Measurements from ENCODE around the gene SPATA21. TPM values are rescaled to one million over a fixed set of nuclear protein-coding genes. Genes with fewer than 3 reads are reported as not detected.
"Not testable (repeated sequence)": the region's sequence is repeated elsewhere in the genome, so short reads cannot be mapped to it uniquely, and the experiment has no call there.

Gene SPATA21
- polyA plus RNA-seq, 12 donors: 0.09 to 0.27 (median 0.27) TPM; not detected in 9

DNA sequence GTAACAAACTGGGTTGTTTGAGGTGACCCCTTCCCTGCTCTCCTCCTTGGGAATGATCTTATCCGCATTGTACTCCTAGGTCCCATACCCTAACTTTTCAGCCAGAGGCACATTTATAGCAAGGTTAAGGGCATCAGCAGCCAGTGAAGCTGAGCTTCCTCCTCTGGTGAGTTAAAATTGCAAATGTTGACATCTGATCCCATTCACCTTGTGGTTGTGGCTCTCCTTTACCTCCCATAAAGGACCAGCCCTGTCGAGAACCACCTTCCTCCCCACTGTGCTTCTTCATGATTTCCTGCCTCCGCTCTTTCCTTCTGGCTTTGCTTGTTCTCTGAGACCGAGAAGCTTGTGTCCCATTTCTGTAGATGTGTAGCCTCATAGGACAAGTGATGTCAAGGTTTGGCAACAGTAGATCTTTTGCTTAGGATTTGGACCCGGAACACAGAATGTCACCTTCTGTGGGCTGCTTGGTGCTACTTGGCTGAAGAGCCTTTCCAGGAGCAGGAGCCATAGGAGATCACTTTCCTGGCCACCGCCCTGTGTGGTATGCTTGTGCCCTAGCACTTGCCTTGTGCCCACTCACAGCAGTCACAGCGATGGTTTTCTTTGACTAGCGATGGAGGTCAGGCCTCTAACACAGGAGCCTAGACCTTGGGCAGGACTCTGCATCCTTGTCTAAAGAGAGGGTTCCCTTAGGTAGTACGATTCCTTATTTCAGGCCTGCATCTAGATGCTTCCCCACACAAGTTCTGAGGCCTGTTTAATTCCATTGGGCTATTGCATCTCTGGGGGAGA is 51.4 kb downstream of the SPATA21 start:
- no peak for DNase-seq

DNA sequence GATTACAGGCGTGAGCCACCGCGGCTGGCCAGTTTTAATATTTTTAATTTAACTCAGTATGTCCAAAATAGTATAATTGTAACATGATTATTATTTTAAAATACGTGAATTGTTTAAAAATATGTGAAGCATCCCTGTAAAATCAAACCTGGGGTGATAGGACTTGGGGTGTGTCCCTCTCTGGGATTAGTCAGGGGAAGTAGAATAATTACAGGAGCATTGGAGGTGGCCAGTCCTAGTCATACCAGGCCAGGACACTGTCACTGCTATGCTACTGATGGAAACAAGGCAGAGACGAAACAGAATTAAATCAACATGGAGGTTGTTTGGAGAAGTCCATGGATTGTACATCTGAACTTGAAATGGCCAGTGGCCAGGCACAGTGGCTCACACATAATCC is 53.3 kb downstream of the SPATA21 start:
- no peak for DNase-seq

- no peak for DNase-seq
Observed at GRCh38 chr1:16380868-16381267, 56.4 kb downstream of the SPATA21 start.

- DNase-seq: no peak
Observed at GRCh38 chr1:16378443-16378842, 58.8 kb downstream of the SPATA21 start.

- no peak for DNase-seq
Observed at GRCh38 chr1:16376971-16377370, 60.3 kb downstream of the SPATA21 start.

GRCh38 chr1:16375521-16376340 is 61.5 kb downstream of the SPATA21 start:
- DNase-seq: no peak

DNA sequence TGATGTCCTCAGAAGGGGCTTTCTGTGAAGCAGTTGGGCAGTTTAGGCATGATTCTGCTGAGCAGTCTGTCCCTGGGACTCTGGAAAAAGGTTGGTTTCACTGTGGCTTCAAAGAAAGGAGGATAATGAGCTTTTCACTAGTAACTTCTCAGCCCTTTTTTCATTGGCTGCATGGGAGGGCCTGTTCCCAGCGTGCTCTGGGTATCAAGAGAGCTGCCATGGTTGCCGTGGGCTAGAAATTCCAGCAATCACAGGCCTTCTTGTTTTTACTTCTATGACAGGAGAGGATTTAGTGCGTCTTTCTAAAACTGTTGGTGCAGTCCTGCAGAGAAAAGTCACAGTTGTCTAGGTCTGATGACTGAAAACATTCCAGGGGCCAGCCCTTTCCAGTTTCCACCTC is 63.0 kb downstream of the SPATA21 start:
- DNase-seq: no peak

DNA sequence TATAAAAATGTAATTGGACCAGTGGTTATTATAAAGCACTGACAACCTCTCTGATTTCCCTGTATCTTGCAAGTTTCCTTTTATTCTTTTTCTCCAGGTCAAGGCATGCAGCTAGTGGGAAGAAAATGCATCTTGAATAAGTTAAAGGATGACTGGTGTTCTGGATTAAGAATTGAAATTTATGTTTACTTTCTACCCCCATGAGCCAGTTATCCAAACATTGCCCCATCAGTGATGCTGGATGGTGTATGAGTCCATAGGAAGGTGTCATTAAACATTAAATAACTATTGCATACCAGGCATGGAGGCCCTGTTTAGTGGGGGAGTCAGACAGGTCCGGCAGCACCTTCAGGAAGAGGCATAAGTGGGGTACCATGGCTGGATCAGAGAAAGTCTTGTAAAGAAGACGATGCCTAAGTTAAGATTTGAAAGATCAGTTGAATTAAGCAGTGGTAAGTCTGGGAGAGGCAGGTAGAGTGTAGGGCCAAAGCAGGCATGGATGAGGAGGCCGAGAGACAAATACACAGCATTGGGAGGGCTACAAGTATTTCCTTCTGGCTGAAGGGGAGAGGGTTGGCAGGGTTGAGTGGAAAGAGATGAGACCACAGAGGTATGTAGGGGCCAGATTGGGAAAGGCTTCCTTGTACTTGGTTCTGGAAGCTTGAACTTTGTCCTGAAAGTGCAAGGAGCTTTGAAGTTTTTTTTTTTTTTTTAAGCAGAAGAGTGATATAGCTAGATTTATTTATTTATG is 64.5 kb downstream of the SPATA21 start:
- no peak for DNase-seq

- no peak for DNase-seq
Observed at GRCh38 chr1:16371725-16372124, 65.5 kb downstream of the SPATA21 start.

- DNase-seq: no peak
Observed at GRCh38 chr1:16369821-16370220, 67.4 kb downstream of the SPATA21 start.

- DNase-seq: peak; percentile 42
Observed at GRCh38 chr1:16367968-16368890, 69.0 kb downstream of the SPATA21 start.

GRCh38 chr1:16367258-16367967 is 69.8 kb downstream of the SPATA21 start:
- DNase-seq: peak; percentile 87

- DNase-seq: peak; percentile 100
Observed at GRCh38 chr1:16366722-16367257, 70.4 kb downstream of the SPATA21 start, which contains the start of gene SZRD1. Gene SZRD1, plus strand, starts transcription at chr1:16367242. Its CDS starts 16 bp downstream, at chr1:16367258.

- not testable (repeated sequence) for DNase-seq
Observed at GRCh38 chr1:16365146-16365498, 72.1 kb downstream of the SPATA21 start.

DNA sequence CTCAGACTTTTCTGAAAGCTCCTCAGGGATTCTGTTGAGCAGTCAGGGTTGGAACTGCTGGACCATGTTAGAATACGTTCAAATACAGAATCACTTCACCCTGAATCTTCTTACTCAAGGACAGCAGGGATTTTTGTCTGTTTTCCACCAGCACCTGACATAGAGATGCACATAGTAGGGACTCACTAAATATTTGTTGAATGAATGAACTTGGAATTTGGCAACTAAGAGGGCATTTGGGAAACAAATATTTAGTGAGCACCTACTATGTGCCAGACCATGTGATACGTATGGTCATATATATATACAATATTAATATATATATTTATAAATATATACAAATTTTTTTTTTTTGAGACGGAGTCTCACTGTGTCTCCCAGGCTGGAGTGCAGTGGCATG is 80.4 kb downstream of the SPATA21 start:
- no peak for DNase-seq

- no peak for DNase-seq
Observed at GRCh38 chr1:16354619-16355018, 82.6 kb downstream of the SPATA21 start.

- DNase-seq: no peak
Observed at GRCh38 chr1:16352842-16353535, 84.2 kb downstream of the SPATA21 start.

- DNase-seq: peak; percentile 91
Observed at GRCh38 chr1:16351994-16352841, 85.0 kb downstream of the SPATA21 start, which contains the start of gene FBXO42. Gene FBXO42, minus strand, starts transcription at chr1:16352480. Its CDS starts 37,062 bp downstream, at chr1:16315418.
